Sigmoid colon (tissue), 7 donors: ENCODE results near the gene ECE2. TPM values are rescaled to one million over a fixed set of nuclear protein-coding genes. Genes with fewer than 3 reads are reported as not detected.

Experiments used
- DNase-seq: peaks from one replicate; pipeline ENCODE4 v3.0.0-alpha.2; 2019
- H3K27ac ChIP-seq, 4 donors: fragments of 200-600 bp; sonication (generic); one replicate each; pipeline ENCODE4 v1.5.1; 2016 to 2019; ENCODE audit warnings: mild to moderate bottlenecking in 1 of 4
- H3K27me3 ChIP-seq, 3 donors: fragments of 200-600 bp; sonication (generic); one replicate each; pipeline ENCODE4 v1.5.1; 2019; ENCODE audit warnings: mild to moderate bottlenecking in 1 of 3
- H3K36me3 ChIP-seq, 4 donors: fragments of 200-600 bp; sonication (generic); one replicate each; pipeline ENCODE4 v1.5.1; 2016 to 2019
- H3K4me1 ChIP-seq, 4 donors: fragments of 200-600 bp; sonication (generic); one replicate each; pipeline ENCODE4 v1.5.1; 2017 to 2019
- H3K4me3 ChIP-seq, 4 donors: fragments of 200-600 bp; sonication (generic); one replicate each; pipeline ENCODE4 v1.5.1; 2017 to 2019; ENCODE audit warnings: mild to moderate bottlenecking in 2 of 4, moderate library complexity in 1 of 4
- H3K9me3 ChIP-seq, 4 donors: fragments of 200-600 bp in 3 of 4; sonication (generic) in 3 of 4; one replicate each; pipeline versions ENCODE4 v1.5.1 to v1.6.1; 2013 to 2019
- CTCF ChIP-seq, 4 experiments: fragments of 450-650 bp in 3 of 4; fragments of 200-600 bp in 1 of 4; IDR thresholded peaks; one replicate each; pipeline ENCODE4 v1.5.1; 2016 to 2019; ENCODE audit warnings: antibody characterized with exemption in 4 of 4, mild to moderate bottlenecking in 3 of 4, moderate library complexity in 2 of 4
- EP300 ChIP-seq, 4 donors: sonication (generic); formaldehyde crosslinking; IDR thresholded peaks; one replicate each; pipeline ENCODE4 v1.6.1; 2017; ENCODE audit warnings: antibody characterized with exemption in 4 of 4
- POLR2A ChIP-seq, 2 donors: fragments of 450-650 bp; IDR thresholded peaks; one replicate each; pipeline ENCODE4 v1.6.1; 2016; ENCODE audit warnings: antibody characterized with exemption in 2 of 2, mild to moderate bottlenecking in 2 of 2, moderate library complexity in 2 of 2
- POLR2AphosphoS5 ChIP-seq, 4 donors: sonication (generic); formaldehyde crosslinking; IDR thresholded peaks; one replicate each; pipeline ENCODE4 v1.6.1; 2017; ENCODE audit warnings: antibody characterized with exemption in 4 of 4
- WGBS, 2 donors: extraction: QIAGEN DNeasy Blood & Tissue Kit; methylation state at CpG; one replicate each; pipeline ENCODE4 v1.1.7; 2013; 5-methylcytosine and 5-hydroxymethylcytosine counted together
- intact Hi-C: fragments of 100-400 bp; cut with DNase I; formaldehyde crosslinking; loops from one replicate; pipeline ENCODE4 v1.15.1; 2023
- polyA plus RNA-seq, 3 donors: library from polyadenylated mRNA; stranded (reverse); fragments of 200-250 nt; gene quantifications; one replicate each; pipeline ENCODE4 v1.2.3, GENCODE V29; 2013
- total RNA-seq, 4 donors: library from RNA; depleted of rRNA; stranded (reverse); fragments of >200 nt; gene quantifications; one replicate each; pipeline ENCODE4 v1.1.0, GENCODE V29; 2016
- donor health status: healthy with polysubstance abuse.
- donor health status: Bipolar disorder and iron deficiency.
- donor health status: healthy.

Gene ECE2
- 1 to 10 TPM in 3 of 4 donors, under 1 TPM in 1; 0.49 to 2.9 (median 1.7) TPM for total RNA-seq
- polyA plus RNA-seq: under 1 TPM in 1 of 3 donors, not detected in 2; 0.63 TPM

DNA sequence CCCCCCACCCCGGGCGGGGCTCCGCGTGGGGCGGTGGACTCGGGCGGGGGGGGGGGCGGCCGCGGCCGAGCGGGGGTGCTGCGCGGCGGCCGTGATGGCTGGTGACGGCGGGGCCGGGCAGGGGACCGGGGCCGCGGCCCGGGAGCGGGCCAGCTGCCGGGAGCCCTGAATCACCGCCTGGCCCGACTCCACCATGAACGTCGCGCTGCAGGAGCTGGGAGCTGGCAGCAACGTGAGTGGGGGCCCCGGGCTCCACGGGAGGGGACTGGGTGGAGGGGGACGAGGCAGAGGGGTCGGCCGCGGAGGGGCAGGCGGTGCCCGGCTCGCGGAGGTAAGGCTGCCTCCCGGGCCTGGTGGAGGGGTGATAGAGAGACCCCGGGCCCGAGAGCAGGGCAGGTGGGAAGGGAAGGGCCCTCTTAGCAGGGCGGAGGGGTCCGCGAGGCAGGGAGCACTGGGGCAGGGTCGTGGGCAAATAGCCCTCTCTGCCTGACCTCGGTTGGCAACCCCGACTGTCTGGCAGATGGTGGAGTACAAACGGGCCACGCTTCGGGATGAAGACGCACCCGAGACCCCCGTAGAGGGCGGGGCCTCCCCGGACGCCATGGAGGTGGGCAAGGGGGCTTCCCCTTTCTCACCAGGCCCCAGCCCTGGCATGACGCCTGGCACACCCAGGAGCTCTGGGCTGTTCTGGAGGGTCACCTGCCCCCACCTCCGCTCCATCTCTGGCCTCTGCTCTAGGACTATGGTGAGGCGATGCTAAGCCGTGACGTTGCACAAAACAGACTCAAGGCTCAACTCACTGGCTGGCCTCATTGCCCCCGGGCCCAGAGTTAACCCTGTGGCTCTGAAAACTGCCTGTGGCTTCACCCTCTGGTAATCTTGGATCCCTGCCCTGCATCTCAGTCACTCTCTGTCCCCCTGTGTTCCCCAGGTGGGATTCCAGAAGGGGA is at the start of gene ECE2:
ECE2 (plus strand) TSS at position 62 of the 950 bp plus-strand sequence; CDS start at position 194, 132 bp downstream.
- H3K27me3 ChIP-seq: peaks cover 14 to 43% (median 26%) of the 10 kb centered on the region in 3 donors

DNA sequence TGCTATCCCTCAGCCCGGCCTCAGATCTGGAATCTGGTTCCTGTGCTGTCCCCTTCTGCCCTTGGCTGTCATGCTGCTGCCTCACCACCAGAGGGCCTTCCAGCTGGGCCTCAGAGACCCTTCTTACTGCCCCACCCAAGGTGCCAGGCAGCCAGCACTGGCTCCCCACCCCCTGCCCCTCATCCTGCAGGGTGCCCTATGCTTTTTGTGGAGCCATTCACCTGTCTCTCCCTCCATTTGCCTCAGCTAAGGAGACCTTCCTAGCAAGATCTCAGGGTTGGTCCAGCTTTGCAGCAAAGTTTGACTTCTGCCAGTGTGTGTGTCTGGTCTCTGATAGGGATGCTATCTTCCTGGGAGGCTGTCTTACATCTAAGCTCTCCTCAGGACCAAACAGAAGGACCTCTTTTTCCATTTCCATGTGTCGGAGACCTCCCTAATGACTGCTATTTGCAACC is 48.3 kb upstream of the ECE2 start:
- TF ChIP-seq POLR2AphosphoS5 (IDR thresholded peaks at IDR 0.05): no peak
- peak; percentile 6 to 61 (median 50) for TF ChIP-seq CTCF (IDR thresholded peaks at IDR 0.05)
- intact Hi-C loops: no loop called here
- H3K27ac ChIP-seq: no peak overlapping the region
- no peak for DNase-seq
- no peak overlapping the region for H3K4me3 ChIP-seq
- H3K36me3 ChIP-seq: no peaks in the 10 kb centered on the region
- peaks cover 33 to 75% (median 57%) of the 10 kb centered on the region in 3 donors for H3K27me3 ChIP-seq
- H3K4me1 ChIP-seq: peaks cover 0 to 25% (median 24%) of the 10 kb centered on the region in 4 donors
- H3K9me3 ChIP-seq: no peaks in the 10 kb centered on the region
- WGBS, 2 donors: 45 to 53% methylated on average over 2 of the region's 2 CpGs

More for the DNA sequence above, at the start of gene ECE2:
- Histone ChIP-seq H3K36me3 (no peaks in the 10 kb centered on the region), H3K27ac (no peak within 1 kb of the TSS), H3K4me1 (peaks cover 0 to 5% (median 3%) of the 10 kb centered on the region in 4 donors), H3K9me3 (no peaks in the 10 kb centered on the region), H3K4me3 (peak within 1 kb of the TSS in 1 of 4 donors; percentile 15)
- TF ChIP-seq EP300 (IDR thresholded peaks at IDR 0.05) (no peak), POLR2A (IDR thresholded peaks at IDR 0.05) (no peak), POLR2AphosphoS5 (IDR thresholded peaks at IDR 0.05) (no peak), CTCF (IDR thresholded peaks at IDR 0.05) (no peak)
- WGBS, 2 donors: 17% methylated on average over 65 of the region's 65 CpGs
- no peak for DNase-seq
- intact Hi-C loops: no loop called here

- H3K36me3 ChIP-seq: no peaks in the 10 kb centered on the region
- no peak overlapping the region for H3K27ac ChIP-seq
- peak overlapping the region in 3 of 4 donors; percentile 36 to 53 (median 52) for H3K4me3 ChIP-seq
- no peaks in the 10 kb centered on the region for H3K9me3 ChIP-seq
- WGBS, 2 donors: 38% methylated on average over 12 of the region's 12 CpGs
- DNase-seq: no peak
- no peak for TF ChIP-seq CTCF (IDR thresholded peaks at IDR 0.05)
- no peak for TF ChIP-seq EP300 (IDR thresholded peaks at IDR 0.05)
- no peak for TF ChIP-seq POLR2A (IDR thresholded peaks at IDR 0.05)
- TF ChIP-seq POLR2AphosphoS5 (IDR thresholded peaks at IDR 0.05): no peak
- H3K27me3 ChIP-seq: peaks cover 33 to 86% (median 57%) of the 10 kb centered on the region in 3 donors
- intact Hi-C loops: no loop called here
- peaks cover 0 to 25% (median 24%) of the 10 kb centered on the region in 4 donors for H3K4me1 ChIP-seq
These were observed 47.3 kb upstream of the ECE2 start for GRCh38 chr3:184228376-184229137.

- H3K4me1 ChIP-seq: peaks cover 0 to 25% (median 24%) of the 10 kb centered on the region in 4 donors
- H3K27me3 ChIP-seq: peaks cover 33 to 88% (median 57%) of the 10 kb centered on the region in 3 donors
- intact Hi-C loops: no loop called here
- no peak within 1 kb of the TSS for H3K27ac ChIP-seq
- 1% methylated on average over 66 of the region's 66 CpGs for WGBS, 2 donors
- TF ChIP-seq EP300 (IDR thresholded peaks at IDR 0.05) (no peak), CTCF (IDR thresholded peaks at IDR 0.05) (peak in 1 of 4 experiments; percentile 9)
- peak within 1 kb of the TSS; percentile 17 to 53 (median 44) for H3K4me3 ChIP-seq
- H3K36me3 ChIP-seq: no peaks in the 10 kb centered on the region
- H3K9me3 ChIP-seq: no peaks in the 10 kb centered on the region
- DNase-seq: no peak
These were observed 46.3 kb upstream of the ECE2 start, which contains the start of gene VWA5B2 for GRCh38 chr3:184229394-184230080. Gene VWA5B2 (plus strand): TSS chr3:184229585. CDS start chr3:184230529, 944 bp downstream.
